Natural killer cell (primary cell): ENCODE results near the gene FAHD2A. TPM values are rescaled to one million over a fixed set of nuclear protein-coding genes. Genes with fewer than 3 reads are reported as not detected.

ENCODE experiments used
- ATAC-seq, 3 donors: fragments of 150-1000 bp in 2 of 3; fragments of 200-7000 bp in 1 of 3; cut with Tn5 transposase; 1 replicate in 1 of 3; 2 replicates in 2 of 3; pipeline ENCODE4 v1.10.0; 2021; ENCODE audit warnings: mild to moderate bottlenecking in 2 of 3, moderate library complexity in 2 of 3
- DNase-seq, 2 donors: peaks; one replicate each; pipeline versions ENCODE4 v3.0.0 to v3.0.0-alpha.2; 2013 to 2021; ENCODE audit warnings: mixed read lengths in 1 of 2
- H3K27ac ChIP-seq: one replicate; pipeline ENCODE4 v1.5.1; 2013; ENCODE audit warnings: mild to moderate bottlenecking, low read length
- H3K27me3 ChIP-seq: one replicate; pipeline ENCODE4 v1.6.1; 2013; ENCODE audit warnings: low read length; ENCODE audit not compliant: control insufficient read depth, insufficient read depth
- H3K36me3 ChIP-seq: one replicate; pipeline ENCODE4 v1.6.1; 2013; ENCODE audit warnings: low read length; ENCODE audit not compliant: control insufficient read depth, insufficient read depth
- H3K4me1 ChIP-seq: one replicate; pipeline ENCODE4 v1.6.1; 2013; ENCODE audit warnings: low read length; ENCODE audit not compliant: control insufficient read depth, insufficient read depth
- H3K4me3 ChIP-seq: one replicate; pipeline ENCODE4 v1.5.1; 2013; ENCODE audit warnings: low read length
- H3K9me3 ChIP-seq: one replicate; pipeline ENCODE4 v1.6.1; 2013; ENCODE audit warnings: low read length; ENCODE audit not compliant: control insufficient read depth, insufficient read depth
- H3K27ac Mint-ChIP-seq, 2 donors: one replicate each; pipeline ENCODE4 v1.8.0; 2022; ENCODE audit warnings: mild to moderate bottlenecking in 2 of 2, mixed read lengths in 2 of 2, moderate library complexity in 1 of 2
- H3K27me3 Mint-ChIP-seq, 2 donors: one replicate each; pipeline ENCODE4 v1.8.0; 2022; ENCODE audit warnings: low read depth in 2 of 2, mixed read lengths in 2 of 2
- H3K36me3 Mint-ChIP-seq: one replicate; pipeline ENCODE4 v1.8.0; 2022; ENCODE audit warnings: mixed read lengths
- H3K4me1 Mint-ChIP-seq, 2 donors: one replicate each; pipeline ENCODE4 v1.8.0; 2022; ENCODE audit warnings: mixed read lengths in 2 of 2
- H3K4me3 Mint-ChIP-seq: one replicate; pipeline ENCODE4 v1.8.0; 2022; ENCODE audit warnings: mild to moderate bottlenecking, moderate library complexity, mixed read lengths
- H3K9me3 Mint-ChIP-seq, 2 donors: one replicate each; pipeline ENCODE4 v1.8.0; 2022; ENCODE audit warnings: mixed read lengths in 2 of 2
- WGBS: methylation state at CpG from one replicate; pipeline ENCODE4 v1.1.7; 2013; ENCODE audit warnings: missing lambda C conversion rate; ENCODE audit not compliant: insufficient coverage; 5-methylcytosine and 5-hydroxymethylcytosine counted together
- intact Hi-C: fragments of 100-400 bp; cut with micrococcal nuclease; formaldehyde crosslinking; loops from one replicate; pipeline ENCODE4 v1.14.2; 2022
- total RNA-seq, 4 donors: library from RNA; stranded (reverse); fragments of 120-200 nt in 1 of 4; gene quantifications; one replicate each; pipeline versions ENCODE4 v1.2.3 to v1.2.4, GENCODE V29; 2013 to 2022
- TF ChIP-seq, protein P1 (sequence below): fragments of 200-600 bp; IDR thresholded peaks from one replicate; pipeline ENCODE4 v1.8.0; 2022; ENCODE audit warnings: antibody characterized with exemption

FAHD2A gene
- total RNA-seq, 3 donors from 2014 or later (not counting 1 experiment from before 2014, with no cell fraction given) = 21.6 to 25.4 (median 22.0) TPM

DNA sequence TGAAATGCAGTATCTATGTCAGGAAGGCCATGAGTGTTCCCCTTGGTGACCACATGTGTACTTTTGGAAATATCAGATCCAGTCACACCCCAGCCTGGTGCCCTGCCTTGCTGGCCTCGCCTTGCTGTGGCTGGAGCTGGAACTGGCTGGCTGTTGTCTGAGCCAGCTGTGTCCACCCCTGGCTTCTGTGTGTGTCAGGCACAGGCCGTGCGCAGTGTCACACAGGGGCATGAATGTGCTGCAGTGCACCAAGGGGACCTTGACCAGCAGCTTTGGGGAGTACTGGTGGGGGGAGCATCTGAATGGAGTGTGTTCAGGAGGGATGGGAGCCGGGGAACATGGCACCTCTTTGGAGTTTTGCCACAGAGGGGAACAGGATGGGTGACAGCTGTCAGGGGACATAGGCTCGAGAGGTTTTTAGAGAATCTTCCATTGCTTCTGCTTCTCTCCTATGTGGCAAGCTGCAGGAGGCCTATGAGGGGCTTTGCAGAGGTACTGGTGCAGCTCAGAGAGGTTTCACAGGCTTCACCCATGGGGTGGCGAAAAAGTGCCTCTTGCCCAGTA, 44.7 kb upstream of the FAHD2A start:
- peaks cover 0 to 3% of the 10 kb centered on the region in 2 donors for H3K27me3 Mint-ChIP-seq
- Histone ChIP-seq H3K4me3 (no peak overlapping the region), H3K4me1 (no peaks in the 10 kb centered on the region), H3K36me3 (no peaks in the 10 kb centered on the region), H3K27ac (no peak overlapping the region), H3K9me3 (no peaks in the 10 kb centered on the region), H3K27me3 (no peaks in the 10 kb centered on the region)
- DNase-seq (no peak), ATAC-seq (no peak)
- 89% methylated on average over 6 of the region's 6 CpGs for WGBS
- H3K9me3 Mint-ChIP-seq = no peaks in the 10 kb centered on the region
- no peaks in the 10 kb centered on the region for H3K4me1 Mint-ChIP-seq
- no peaks in the 10 kb centered on the region for H3K36me3 Mint-ChIP-seq
- no peak overlapping the region for H3K27ac Mint-ChIP-seq
- TF ChIP-seq, protein P1, sequence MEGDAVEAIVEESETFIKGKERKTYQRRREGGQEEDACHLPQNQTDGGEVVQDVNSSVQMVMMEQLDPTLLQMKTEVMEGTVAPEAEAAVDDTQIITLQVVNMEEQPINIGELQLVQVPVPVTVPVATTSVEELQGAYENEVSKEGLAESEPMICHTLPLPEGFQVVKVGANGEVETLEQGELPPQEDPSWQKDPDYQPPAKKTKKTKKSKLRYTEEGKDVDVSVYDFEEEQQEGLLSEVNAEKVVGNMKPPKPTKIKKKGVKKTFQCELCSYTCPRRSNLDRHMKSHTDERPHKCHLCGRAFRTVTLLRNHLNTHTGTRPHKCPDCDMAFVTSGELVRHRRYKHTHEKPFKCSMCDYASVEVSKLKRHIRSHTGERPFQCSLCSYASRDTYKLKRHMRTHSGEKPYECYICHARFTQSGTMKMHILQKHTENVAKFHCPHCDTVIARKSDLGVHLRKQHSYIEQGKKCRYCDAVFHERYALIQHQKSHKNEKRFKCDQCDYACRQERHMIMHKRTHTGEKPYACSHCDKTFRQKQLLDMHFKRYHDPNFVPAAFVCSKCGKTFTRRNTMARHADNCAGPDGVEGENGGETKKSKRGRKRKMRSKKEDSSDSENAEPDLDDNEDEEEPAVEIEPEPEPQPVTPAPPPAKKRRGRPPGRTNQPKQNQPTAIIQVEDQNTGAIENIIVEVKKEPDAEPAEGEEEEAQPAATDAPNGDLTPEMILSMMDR = no peak
- intact Hi-C loops = no loop called here
- H3K4me3 Mint-ChIP-seq = no peak overlapping the region

DNA sequence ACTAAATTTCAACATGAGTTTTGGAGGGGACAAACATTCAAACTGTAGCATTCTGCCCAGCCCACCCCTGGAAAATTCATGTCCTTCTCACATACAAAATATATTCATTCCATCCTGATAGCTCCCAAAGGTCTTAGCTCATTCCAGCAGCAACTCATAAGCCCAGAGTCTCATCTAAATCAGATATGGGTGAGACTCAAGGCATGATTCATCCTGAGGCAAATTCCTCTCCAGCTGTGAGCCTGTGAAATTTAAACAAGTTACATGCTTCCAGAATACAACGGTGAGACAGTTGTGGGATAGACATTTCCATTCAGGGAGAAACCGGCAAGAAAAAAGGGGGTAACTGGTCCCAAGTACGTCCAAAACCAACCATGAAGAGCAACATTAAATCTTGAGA, 43.5 kb upstream of the FAHD2A start:
- intact Hi-C loops = no loop called here
- no peaks in the 10 kb centered on the region for H3K4me1 Mint-ChIP-seq
- Histone ChIP-seq H3K4me3 (no peak overlapping the region), H3K36me3 (no peaks in the 10 kb centered on the region), H3K27me3 (no peaks in the 10 kb centered on the region), H3K27ac (no peak overlapping the region), H3K4me1 (no peaks in the 10 kb centered on the region), H3K9me3 (no peaks in the 10 kb centered on the region)
- H3K9me3 Mint-ChIP-seq = no peaks in the 10 kb centered on the region
- no peak for DNase-seq
- H3K27me3 Mint-ChIP-seq = peaks cover 0 to 6% of the 10 kb centered on the region in 2 donors
- no peak for ATAC-seq
- H3K27ac Mint-ChIP-seq = no peak overlapping the region
- no peak overlapping the region for H3K4me3 Mint-ChIP-seq
- H3K36me3 Mint-ChIP-seq = no peaks in the 10 kb centered on the region
- 83% methylated on average over 3 of the region's 3 CpGs for WGBS
- TF ChIP-seq, protein P1 = no peak

DNA sequence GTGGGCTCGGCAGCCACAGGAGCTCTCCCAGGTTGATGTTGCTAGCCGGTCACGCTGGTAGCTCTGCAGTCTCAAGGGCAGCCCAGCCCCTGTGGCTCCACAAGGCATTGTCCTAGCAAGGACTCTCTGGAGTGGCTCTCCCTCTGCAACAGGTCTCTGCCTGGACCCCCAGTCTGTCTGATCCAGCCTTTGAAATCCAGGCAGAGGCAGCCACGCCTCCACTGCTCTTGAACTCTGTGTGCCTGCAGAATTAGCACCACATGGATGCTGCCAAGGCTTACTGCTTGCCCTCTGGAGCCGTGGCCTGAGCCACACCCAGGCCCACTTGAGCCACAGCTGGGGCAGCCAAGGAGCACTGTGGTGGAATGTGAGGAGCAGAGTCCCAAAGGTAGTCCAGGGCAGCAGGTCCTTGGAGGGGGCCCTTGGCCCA, 43.0 kb upstream of the FAHD2A start:
- peaks cover 0 to 8% of the 10 kb centered on the region in 2 donors for H3K27me3 Mint-ChIP-seq
- no peak overlapping the region for H3K4me3 ChIP-seq
- DNase-seq (no peak), ATAC-seq (no peak)
- TF ChIP-seq, protein P1 = no peak
- intact Hi-C loops = no loop called here
- no peak overlapping the region for H3K27ac Mint-ChIP-seq
- no peaks in the 10 kb centered on the region for H3K9me3 ChIP-seq
- no peaks in the 10 kb centered on the region for H3K4me1 ChIP-seq
- H3K36me3 Mint-ChIP-seq = no peaks in the 10 kb centered on the region
- 85% methylated on average over 5 of the region's 5 CpGs for WGBS
- no peaks in the 10 kb centered on the region for H3K27me3 ChIP-seq
- no peak overlapping the region for H3K27ac ChIP-seq
- H3K9me3 Mint-ChIP-seq = no peaks in the 10 kb centered on the region
- H3K4me3 Mint-ChIP-seq = no peak overlapping the region
- no peaks in the 10 kb centered on the region for H3K4me1 Mint-ChIP-seq
- no peaks in the 10 kb centered on the region for H3K36me3 ChIP-seq
